Activated CD8-positive, alpha-beta T cell treated with anti-CD3 and anti-CD28 coated beads for 36 hours (primary cell): ENCODE results near the gene PKHD1. TPM values are rescaled to one million over a fixed set of nuclear protein-coding genes. Genes with fewer than 3 reads are reported as not detected.
A peak's percentile ranks its signal among the peaks of the same experiment; 100 is the strongest.
"Not testable (repeated sequence)": the region's sequence is repeated elsewhere in the genome, so short reads cannot be mapped to it uniquely, and the experiment has no call there.

Experiments used
- ATAC-seq: fragments of 200-7000 bp; cut with Tn5 transposase; one replicate; pipeline ENCODE4 v1.10.0; 2021; ENCODE audit warnings: mild to moderate bottlenecking, moderate library complexity
- CTCF ChIA-PET: fragments of 350-600 bp; sonication (Branson Sonifier 250); formaldehyde crosslinking; loops from one replicate; lab custom pipeline; 2021; ENCODE audit warnings: antibody characterized with exemption; lab: Charles Lee
- POLR2A ChIA-PET: fragments of 350-600 bp; sonication (Branson Sonifier 250); formaldehyde crosslinking; loops from one replicate; lab custom pipeline; 2021; ENCODE audit warnings: antibody characterized with exemption; lab: Charles Lee
- DNase-seq: peaks from one replicate; pipeline ENCODE4 v3.0.0-alpha.2; 2020
- H3K27ac Mint-ChIP-seq: one replicate; pipeline ENCODE4 v1.8.0; 2021; ENCODE audit warnings: mild to moderate bottlenecking, mixed read lengths
- H3K27me3 Mint-ChIP-seq: one replicate; pipeline ENCODE4 v1.8.0; 2021; ENCODE audit warnings: mixed read lengths
- H3K36me3 Mint-ChIP-seq: one replicate; pipeline ENCODE4 v1.8.0; 2021; ENCODE audit warnings: low read depth, mixed read lengths
- H3K4me1 Mint-ChIP-seq: one replicate; pipeline ENCODE4 v1.8.0; 2021; ENCODE audit warnings: low read depth, mixed read lengths
- H3K4me3 Mint-ChIP-seq: one replicate; pipeline ENCODE4 v1.8.0; 2021; ENCODE audit warnings: mild to moderate bottlenecking, moderate library complexity, mixed read lengths
- H3K9me3 Mint-ChIP-seq: one replicate; pipeline ENCODE4 v1.8.0; 2021; ENCODE audit warnings: mixed read lengths
- intact Hi-C: fragments of 100-400 bp; cut with micrococcal nuclease; formaldehyde crosslinking; loops from one replicate; pipeline ENCODE4 v1.10.0; 2022
- total RNA-seq, 2 experiments: library from RNA; stranded (reverse); gene quantifications; one replicate each; pipeline ENCODE4 v1.2.3, GENCODE V29; 2021
- TF ChIP-seq, protein P1 (sequence below): fragments of 200-600 bp; IDR thresholded peaks from one replicate; pipeline ENCODE4 v1.8.0; 2022; ENCODE audit warnings: antibody characterized with exemption, mild to moderate bottlenecking

PKHD1 gene
- total RNA-seq, 2 experiments from 2014 or later = not detected

GRCh38 chr6:51857134-51857533 lies 230.3 kb downstream of the PKHD1 start:
- no peak overlapping the region for H3K27ac Mint-ChIP-seq
- H3K9me3 Mint-ChIP-seq = no peaks in the 10 kb centered on the region
- intact Hi-C loops = loop anchor here (5.0 kb wide), 1 partner anchor 165 kb away; no protein-coding TSS in a partner anchor
- peaks cover 5% of the 10 kb centered on the region for H3K27me3 Mint-ChIP-seq
- CTCF ChIA-PET = no interaction called here
- no peaks in the 10 kb centered on the region for H3K4me1 Mint-ChIP-seq
- TF ChIP-seq, protein P1, sequence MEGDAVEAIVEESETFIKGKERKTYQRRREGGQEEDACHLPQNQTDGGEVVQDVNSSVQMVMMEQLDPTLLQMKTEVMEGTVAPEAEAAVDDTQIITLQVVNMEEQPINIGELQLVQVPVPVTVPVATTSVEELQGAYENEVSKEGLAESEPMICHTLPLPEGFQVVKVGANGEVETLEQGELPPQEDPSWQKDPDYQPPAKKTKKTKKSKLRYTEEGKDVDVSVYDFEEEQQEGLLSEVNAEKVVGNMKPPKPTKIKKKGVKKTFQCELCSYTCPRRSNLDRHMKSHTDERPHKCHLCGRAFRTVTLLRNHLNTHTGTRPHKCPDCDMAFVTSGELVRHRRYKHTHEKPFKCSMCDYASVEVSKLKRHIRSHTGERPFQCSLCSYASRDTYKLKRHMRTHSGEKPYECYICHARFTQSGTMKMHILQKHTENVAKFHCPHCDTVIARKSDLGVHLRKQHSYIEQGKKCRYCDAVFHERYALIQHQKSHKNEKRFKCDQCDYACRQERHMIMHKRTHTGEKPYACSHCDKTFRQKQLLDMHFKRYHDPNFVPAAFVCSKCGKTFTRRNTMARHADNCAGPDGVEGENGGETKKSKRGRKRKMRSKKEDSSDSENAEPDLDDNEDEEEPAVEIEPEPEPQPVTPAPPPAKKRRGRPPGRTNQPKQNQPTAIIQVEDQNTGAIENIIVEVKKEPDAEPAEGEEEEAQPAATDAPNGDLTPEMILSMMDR = no peak
- POLR2A ChIA-PET = no interaction called here
- ATAC-seq (no peak), DNase-seq (no peak)
- no peaks in the 10 kb centered on the region for H3K36me3 Mint-ChIP-seq
- no peak overlapping the region for H3K4me3 Mint-ChIP-seq

DNA sequence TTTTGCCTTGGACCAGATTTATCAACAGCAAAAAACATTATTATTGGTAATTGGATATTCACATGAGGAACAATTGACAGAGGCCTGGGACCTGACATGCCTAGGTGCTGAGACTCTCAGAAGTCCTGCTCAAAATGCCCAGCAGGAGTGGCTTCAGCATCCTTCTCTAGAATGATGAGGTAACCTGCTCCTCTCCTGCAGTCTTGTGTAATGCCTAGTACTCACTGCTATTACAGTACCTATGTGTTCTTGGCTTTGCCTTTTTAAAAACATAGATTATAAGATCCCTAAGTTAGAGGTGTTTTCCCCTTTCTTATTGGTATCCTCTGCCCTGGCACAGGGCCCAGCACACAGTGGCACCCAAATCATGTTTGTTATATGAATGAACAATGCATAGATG lies 230.9 kb downstream of the PKHD1 start:
- Mint-ChIP-seq H3K4me1 (no peaks in the 10 kb centered on the region), H3K27me3 (peaks cover 5% of the 10 kb centered on the region), H3K27ac (no peak overlapping the region), H3K9me3 (no peaks in the 10 kb centered on the region), H3K4me3 (no peak overlapping the region), H3K36me3 (no peaks in the 10 kb centered on the region)
- ChIA-PET CTCF (interaction anchor here (1.5 to 2.8 kb wide), 2 partner anchors 164 to 193 kb away, joined by 8 to 26 read pairs; no protein-coding TSS in a partner anchor), POLR2A (no interaction called here)
- TF ChIP-seq, protein P1 = no peak
- no peak for DNase-seq
- intact Hi-C loops = loop anchor here (5.0 kb wide), 1 partner anchor 166 kb away; no protein-coding TSS in a partner anchor
- no peak for ATAC-seq

- intact Hi-C loops = loop anchor here (5.0 kb wide), 1 partner anchor 167 kb away; no protein-coding TSS in a partner anchor
- TF ChIP-seq, protein P1 = peak; percentile 74
- no peaks in the 10 kb centered on the region for H3K9me3 Mint-ChIP-seq
Observed at GRCh38 chr6:51855310-51856082, 231.9 kb downstream of the PKHD1 start.

DNA sequence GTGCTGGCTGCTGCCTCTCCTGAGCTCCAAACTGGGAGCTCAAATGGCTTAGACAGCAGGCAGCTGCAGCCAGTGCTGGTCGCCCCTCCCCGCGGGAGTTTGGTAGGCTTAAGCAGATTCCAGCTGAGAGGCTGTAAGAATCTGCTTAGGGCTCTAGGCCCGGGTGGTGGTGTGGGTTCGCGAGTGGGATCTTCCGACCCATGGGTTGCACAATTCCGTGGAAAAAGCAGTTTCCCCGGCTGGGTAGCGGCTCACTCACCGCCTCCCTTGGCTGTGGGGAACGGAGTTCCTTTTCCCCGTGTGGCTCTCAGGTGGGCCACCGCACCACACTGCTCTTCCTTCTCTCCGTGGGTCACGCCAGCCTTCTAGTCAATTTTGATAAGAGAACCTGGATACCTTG lies 232.5 kb downstream of the PKHD1 start:
- H3K9me3 Mint-ChIP-seq = no peaks in the 10 kb centered on the region
- ChIA-PET CTCF (interaction anchor here (0.6 to 2.8 kb wide), 8 partner anchors 9 to 195 kb away, joined by 3 to 26 read pairs (median 4); no protein-coding TSS in a partner anchor), POLR2A (no interaction called here)
- TF ChIP-seq, protein P1 = no peak
- no peaks in the 10 kb centered on the region for H3K4me1 Mint-ChIP-seq
- peaks cover 5% of the 10 kb centered on the region for H3K27me3 Mint-ChIP-seq
- no peaks in the 10 kb centered on the region for H3K36me3 Mint-ChIP-seq
- DNase-seq (no peak), ATAC-seq (no peak)
- no peak overlapping the region for H3K27ac Mint-ChIP-seq
- no peak overlapping the region for H3K4me3 Mint-ChIP-seq
- intact Hi-C loops = loop anchor here (5.0 kb wide), 1 partner anchor 167 kb away; no protein-coding TSS in a partner anchor

More at GRCh38 chr6:51855310-51856082, 231.9 kb downstream of the PKHD1 start:
- Mint-ChIP-seq H3K4me3 (no peak overlapping the region), H3K4me1 (no peaks in the 10 kb centered on the region), H3K36me3 (no peaks in the 10 kb centered on the region), H3K27ac (no peak overlapping the region), H3K27me3 (peaks cover 5% of the 10 kb centered on the region)
- CTCF ChIA-PET = interaction anchor here (0.6 to 2.8 kb wide), 6 partner anchors 10 to 194 kb away, joined by 3 to 26 read pairs (median 5); no protein-coding TSS in a partner anchor
- POLR2A ChIA-PET = no interaction called here
- DNase-seq (peak; percentile 35), ATAC-seq (no peak)

- Mint-ChIP-seq H3K27ac (no peak overlapping the region), H3K4me1 (no peaks in the 10 kb centered on the region), H3K36me3 (no peaks in the 10 kb centered on the region), H3K4me3 (no peak overlapping the region), H3K27me3 (peaks cover 5% of the 10 kb centered on the region), H3K9me3 (no peaks in the 10 kb centered on the region)
- ChIA-PET POLR2A (no interaction called here), CTCF (interaction anchor here (0.6 to 2.8 kb wide), 7 partner anchors 9 to 167 kb away, joined by 3 to 26 read pairs (median 4); no protein-coding TSS in a partner anchor)
- ATAC-seq = no peak
- TF ChIP-seq, protein P1 = no peak
- no peak for DNase-seq
- intact Hi-C loops = no loop called here
Observed at GRCh38 chr6:51854347-51854746, 233.1 kb downstream of the PKHD1 start.

GRCh38 chr6:51853109-51853508 lies 234.3 kb downstream of the PKHD1 start:
- H3K36me3 Mint-ChIP-seq, H3K4me3 Mint-ChIP-seq, H3K27me3 Mint-ChIP-seq, H3K9me3 Mint-ChIP-seq, intact Hi-C loops, POLR2A ChIA-PET, ATAC-seq, DNase-seq, H3K4me1 Mint-ChIP-seq, CTCF ChIA-PET, H3K27ac Mint-ChIP-seq: not testable (repeated sequence)
